Kidney (tissue), 14 donors: ENCODE results near the gene ZNF524. TPM values are rescaled to one million over a fixed set of nuclear protein-coding genes. Genes with fewer than 3 reads are reported as not detected.

Experiments used
- DNase-seq, 5 donors: peaks; one replicate each; pipeline ENCODE4 v3.0.0-alpha.2; 2013 to 2020
- FAIRE-seq: peaks from 2 replicates; lab custom pipeline; 2012; peaks lifted over from hg19 to GRCh38; lab: Jason Lieb, UNC
- H3K27ac ChIP-seq, 2 donors: one replicate each; pipeline ENCODE4 v1.7.0; 2013; ENCODE audit warnings: low read depth in 2 of 2, low read length in 2 of 2, inconsistent platforms in 1 of 2
- H3K27me3 ChIP-seq: one replicate; pipeline ENCODE4 v1.7.1; 2013; ENCODE audit warnings: low read length, inconsistent platforms; ENCODE audit not compliant: control insufficient read depth, insufficient read depth
- H3K36me3 ChIP-seq, 3 donors: one replicate each; pipeline versions ENCODE4 v1.7.0 to v1.7.1; 2013; ENCODE audit warnings: low read length in 3 of 3, control low read depth in 1 of 3, inconsistent platforms in 1 of 3; ENCODE audit not compliant: insufficient read depth in 3 of 3, control insufficient read depth in 2 of 3
- H3K4me1 ChIP-seq, 3 donors: one replicate each; pipeline versions ENCODE4 v1.7.0 to v1.7.1; 2013; ENCODE audit warnings: low read length in 3 of 3, inconsistent platforms in 1 of 3, low read depth in 1 of 3; ENCODE audit not compliant: control insufficient read depth in 2 of 3, insufficient read depth in 2 of 3
- H3K4me3 ChIP-seq, 3 donors: one replicate each; pipeline versions ENCODE4 v1.7.0 to v1.8.1; 2013; ENCODE audit warnings: low read length in 3 of 3, control low read depth in 1 of 3, inconsistent platforms in 1 of 3
- H3K9ac ChIP-seq, 3 donors: one replicate each; pipeline versions ENCODE4 v1.7.0 to v1.7.1; 2013; ENCODE audit warnings: low read length in 3 of 3, control low read depth in 1 of 3, inconsistent platforms in 1 of 3
- H3K9me3 ChIP-seq, 3 donors: one replicate each; pipeline versions ENCODE4 v1.7.0 to v1.7.1; 2013; ENCODE audit warnings: low read length in 3 of 3, control low read depth in 1 of 3, inconsistent platforms in 1 of 3; ENCODE audit not compliant: control insufficient read depth in 2 of 3, insufficient read depth in 1 of 3
- intact Hi-C: fragments of 100-400 bp; cut with DNase I; formaldehyde crosslinking; loops from one replicate; pipeline ENCODE4 v1.11.1; 2022
- polyA plus RNA-seq: library from polyadenylated mRNA; stranded (reverse); fragments of 350-450 nt; fragmentation: Illumina TruSeq; extraction: RNeasy Lipid Tissue Mini Kit (QIAGEN cat#74804); gene quantifications from one replicate; pipeline ENCODE4 v1.2.3, GENCODE V29; 2014; ENCODE audit warnings: low read depth, low replicate concordance; ENCODE audit not compliant: insufficient read depth
- total RNA-seq: library from RNA; stranded (reverse); fragmentation: NEBNext Ultra II Directional; extraction: Animal tissue kit (Norgen Biotek cat#: 25700); gene quantifications from one replicate; pipeline ENCODE4 v1.2.1, GENCODE V29; 2021
- TF ChIP-seq, protein P1 (sequence below): IDR thresholded peaks from 3 replicates; pipeline ENCODE4 v1.5.1; 2012; ENCODE audit warnings: mild to moderate bottlenecking, moderate library complexity, borderline replicate concordance; ENCODE audit not compliant: insufficient read depth; ENCODE audit errors: extremely low read depth
- donor health status: control.
- donor health status: control.
- donor health status: control.
- donor health status: control.
- donor health status: control.
- donor health status: DM: yes; HTN: yes; CAD: no.
- donor health status: Normal renal cell carcinoma (clear cell type).

The ZNF524 gene
- total and polyA plus RNA-seq, 2 donors from 2014 or later, result 22.9 to 32.6 TPM

DNA sequence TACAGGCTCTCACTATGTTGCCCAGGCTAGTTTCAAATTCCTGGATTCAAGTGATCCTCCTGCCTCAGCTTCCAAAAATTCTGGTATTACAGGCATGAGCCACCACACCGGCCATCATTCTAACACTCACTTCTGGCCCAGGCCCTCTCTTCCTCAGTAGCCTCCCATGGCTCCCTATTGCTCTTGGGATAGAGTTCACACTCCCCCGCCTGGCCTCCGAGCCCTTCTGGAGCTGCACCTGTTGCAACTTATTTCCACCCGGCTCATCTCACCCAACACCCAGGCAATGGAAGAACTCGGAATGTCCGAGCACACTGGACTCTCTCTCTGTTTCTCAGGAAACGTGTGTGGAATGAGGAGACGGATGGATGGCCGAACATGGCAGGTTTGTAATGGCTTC is 45.8 kb upstream of the ZNF524 start:
- Histone ChIP-seq H3K4me1 (no peaks in the 10 kb centered on the region), H3K9ac (no peak overlapping the region)

DNA sequence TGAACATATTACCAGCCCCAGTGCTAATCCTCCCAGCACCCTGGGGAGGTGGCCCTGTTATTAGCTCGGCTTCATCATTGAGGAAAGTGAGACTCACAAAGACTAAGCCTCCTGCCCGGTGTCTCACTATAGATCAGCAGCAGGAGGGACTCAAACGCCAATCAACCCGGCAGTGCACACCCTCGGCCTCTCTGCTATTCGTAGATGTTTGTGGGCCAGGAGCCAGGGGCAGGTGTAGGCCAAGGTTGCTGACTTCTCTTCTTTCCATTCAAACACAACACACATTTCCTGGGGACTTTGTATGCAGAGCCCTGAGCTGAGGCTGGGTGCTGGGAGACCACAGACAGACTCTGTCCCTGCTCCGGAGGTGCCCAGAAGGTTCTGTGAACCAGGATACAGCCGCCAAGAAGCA is 45.3 kb upstream of the ZNF524 start:
- Histone ChIP-seq H3K4me3 (no peak overlapping the region), H3K9me3 (no peaks in the 10 kb centered on the region), H3K4me1 (no peaks in the 10 kb centered on the region), H3K36me3 (no peaks in the 10 kb centered on the region), H3K9ac (no peak overlapping the region), H3K27me3 (no peaks in the 10 kb centered on the region), H3K27ac (no peak overlapping the region)
- FAIRE-seq (no peak), DNase-seq (no peak)
- intact Hi-C loops, result no loop called here
- TF ChIP-seq, protein P1, sequence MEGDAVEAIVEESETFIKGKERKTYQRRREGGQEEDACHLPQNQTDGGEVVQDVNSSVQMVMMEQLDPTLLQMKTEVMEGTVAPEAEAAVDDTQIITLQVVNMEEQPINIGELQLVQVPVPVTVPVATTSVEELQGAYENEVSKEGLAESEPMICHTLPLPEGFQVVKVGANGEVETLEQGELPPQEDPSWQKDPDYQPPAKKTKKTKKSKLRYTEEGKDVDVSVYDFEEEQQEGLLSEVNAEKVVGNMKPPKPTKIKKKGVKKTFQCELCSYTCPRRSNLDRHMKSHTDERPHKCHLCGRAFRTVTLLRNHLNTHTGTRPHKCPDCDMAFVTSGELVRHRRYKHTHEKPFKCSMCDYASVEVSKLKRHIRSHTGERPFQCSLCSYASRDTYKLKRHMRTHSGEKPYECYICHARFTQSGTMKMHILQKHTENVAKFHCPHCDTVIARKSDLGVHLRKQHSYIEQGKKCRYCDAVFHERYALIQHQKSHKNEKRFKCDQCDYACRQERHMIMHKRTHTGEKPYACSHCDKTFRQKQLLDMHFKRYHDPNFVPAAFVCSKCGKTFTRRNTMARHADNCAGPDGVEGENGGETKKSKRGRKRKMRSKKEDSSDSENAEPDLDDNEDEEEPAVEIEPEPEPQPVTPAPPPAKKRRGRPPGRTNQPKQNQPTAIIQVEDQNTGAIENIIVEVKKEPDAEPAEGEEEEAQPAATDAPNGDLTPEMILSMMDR, result no peak

More for the DNA sequence above, 45.8 kb upstream of the ZNF524 start:
- DNase-seq (no peak), FAIRE-seq (no peak)
- Histone ChIP-seq H3K4me3 (no peak overlapping the region), H3K27ac (no peak overlapping the region), H3K27me3 (no peaks in the 10 kb centered on the region), H3K36me3 (no peaks in the 10 kb centered on the region), H3K9me3 (no peaks in the 10 kb centered on the region)
- TF ChIP-seq, protein P1, result no peak
- intact Hi-C loops, result no loop called here

DNA sequence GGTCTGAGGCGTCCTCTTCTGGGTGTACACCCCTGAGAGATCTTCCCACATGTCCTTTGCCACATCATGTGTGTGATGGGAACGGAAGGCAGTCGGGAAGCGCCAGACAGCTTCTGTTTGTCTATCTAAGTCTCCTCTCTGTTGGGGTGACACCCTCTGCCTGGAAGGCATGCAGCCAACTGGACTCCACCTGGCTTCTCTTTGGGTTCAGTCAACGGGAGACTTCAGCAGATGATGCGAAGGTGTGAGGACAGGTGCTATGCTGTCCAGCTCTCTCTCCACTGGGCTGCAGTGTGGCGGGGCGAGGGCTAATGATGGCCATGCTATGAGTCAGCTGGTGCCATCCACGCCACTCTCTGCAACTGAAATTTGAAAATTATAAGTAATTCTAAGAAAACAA is 40.4 kb upstream of the ZNF524 start:
- no peak overlapping the region for H3K27ac ChIP-seq
- FAIRE-seq, result no peak
- H3K36me3 ChIP-seq, result no peaks in the 10 kb centered on the region
- no peaks in the 10 kb centered on the region for H3K9me3 ChIP-seq
- TF ChIP-seq, protein P1, result no peak
- intact Hi-C loops, result no loop called here
- no peak overlapping the region for H3K9ac ChIP-seq
- no peak overlapping the region for H3K4me3 ChIP-seq
- no peaks in the 10 kb centered on the region for H3K4me1 ChIP-seq
- no peaks in the 10 kb centered on the region for H3K27me3 ChIP-seq
- no peak for DNase-seq

DNA sequence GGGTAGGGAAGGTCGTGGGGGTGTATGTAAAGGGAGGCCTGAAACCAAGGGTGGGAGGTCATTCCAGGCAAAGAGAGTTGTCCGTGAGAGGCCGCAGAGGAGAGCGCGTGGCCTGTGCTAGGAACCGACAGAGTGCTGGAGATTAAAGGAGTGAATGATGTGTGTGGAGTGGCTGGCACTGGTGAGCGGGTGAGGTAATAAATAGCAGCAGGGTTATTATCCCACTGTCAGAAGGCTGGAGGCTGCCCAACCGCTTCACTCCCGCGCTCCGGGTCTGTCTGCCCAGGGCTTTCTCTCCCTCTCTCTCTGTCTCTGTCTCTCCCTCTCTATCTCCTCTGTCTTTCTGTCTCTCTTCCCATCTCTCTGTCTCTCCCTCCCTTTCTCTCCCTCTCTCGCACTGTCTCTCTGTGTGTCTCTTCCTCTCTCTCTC is 36.8 kb upstream of the ZNF524 start:
- FAIRE-seq (no peak), DNase-seq (peak in 4 of 5 donors; percentile 54 to 72 (median 60))
- TF ChIP-seq, protein P1, result no peak
- H3K9me3 ChIP-seq, result no peaks in the 10 kb centered on the region
- no peak overlapping the region for H3K27ac ChIP-seq
- H3K9ac ChIP-seq, result no peak overlapping the region
- H3K4me3 ChIP-seq, result no peak overlapping the region
- intact Hi-C loops, result no loop called here
- no peaks in the 10 kb centered on the region for H3K4me1 ChIP-seq
- H3K27me3 ChIP-seq, result no peaks in the 10 kb centered on the region
- no peaks in the 10 kb centered on the region for H3K36me3 ChIP-seq
